Liver (tissue), 9 donors: ENCODE data around the gene PMIS2. TPM values are rescaled to one million over a fixed set of nuclear protein-coding genes. Genes with fewer than 3 reads are reported as not detected.

Experiments
- DNase-seq: peaks from one replicate; pipeline ENCODE4 v3.0.0-alpha.2; 2017; ENCODE audit warnings: low spot score
- H3K27ac ChIP-seq, 2 donors: one replicate each; pipeline ENCODE4 v1.7.0; 2013; ENCODE audit warnings: inconsistent platforms in 2 of 2, low read length in 2 of 2, control low read depth in 1 of 2, low read depth in 1 of 2, mild to moderate bottlenecking in 1 of 2
- H3K27me3 ChIP-seq, 4 donors: one replicate each; pipeline versions ENCODE4 v1.6.1 to v1.7.0; 2013; ENCODE audit warnings: low read length in 3 of 4, inconsistent platforms in 1 of 4, mild to moderate bottlenecking in 1 of 4, moderate library complexity in 1 of 4; ENCODE audit not compliant: control insufficient read depth in 4 of 4, insufficient read depth in 4 of 4
- H3K36me3 ChIP-seq, 4 donors: one replicate each; pipeline versions ENCODE4 v1.6.1 to v1.7.0; 2013; ENCODE audit warnings: low read length in 3 of 4, mild to moderate bottlenecking in 3 of 4, low read depth in 1 of 4, moderate library complexity in 1 of 4; ENCODE audit not compliant: control insufficient read depth in 4 of 4, insufficient read depth in 3 of 4
- H3K4me1 ChIP-seq, 4 donors: one replicate each; pipeline versions ENCODE4 v1.6.1 to v1.7.0; 2013; ENCODE audit warnings: low read length in 3 of 4, mild to moderate bottlenecking in 3 of 4, moderate library complexity in 1 of 4; ENCODE audit not compliant: control insufficient read depth in 4 of 4, insufficient read depth in 4 of 4
- H3K4me3 ChIP-seq, 3 donors: one replicate each; pipeline versions ENCODE4 v1.6.1 to v1.7.0; 2013; ENCODE audit warnings: low read length in 3 of 3, control low read depth in 1 of 3, low read depth in 1 of 3, mild to moderate bottlenecking in 1 of 3
- H3K9ac ChIP-seq, 2 donors: one replicate each; pipeline ENCODE4 v1.7.0; 2013; ENCODE audit warnings: low read length in 2 of 2, mild to moderate bottlenecking in 2 of 2, moderate library complexity in 2 of 2, control low read depth in 1 of 2, low read depth in 1 of 2
- H3K9me3 ChIP-seq, 4 donors: one replicate each; pipeline versions ENCODE4 v1.6.1 to v1.7.0; 2013; ENCODE audit warnings: low read length in 3 of 4; ENCODE audit not compliant: control insufficient read depth in 4 of 4
- EGR1 ChIP-seq, 2 donors: IDR thresholded peaks; 2 replicates each; pipeline ENCODE4 v1.6.1; 2016 to 2018; ENCODE audit warnings: antibody characterized with exemption in 2 of 2, low read depth in 2 of 2
- FOXA2 ChIP-seq: IDR thresholded peaks from 2 replicates; pipeline ENCODE4 v1.6.1; 2016; ENCODE audit warnings: antibody characterized with exemption
- GABPA ChIP-seq, 2 donors: IDR thresholded peaks in 1 of 2; conservative IDR thresholded peaks in 1 of 2; 2 replicates each; pipeline ENCODE4 v1.6.1; 2016; ENCODE audit warnings: antibody characterized with exemption in 2 of 2, mild to moderate bottlenecking in 1 of 2, moderate library complexity in 1 of 2
- JUND ChIP-seq, 2 donors: IDR thresholded peaks; 2 replicates each; pipeline ENCODE4 v1.6.1; 2016; ENCODE audit warnings: antibody characterized with exemption in 2 of 2
- NR2F2 ChIP-seq: IDR thresholded peaks from 2 replicates; pipeline ENCODE4 v1.6.1; 2016; ENCODE audit warnings: antibody characterized with exemption
- RAD21 ChIP-seq, 2 donors: IDR thresholded peaks; 2 replicates each; pipeline ENCODE4 v1.6.1; 2016; ENCODE audit warnings: antibody characterized with exemption in 2 of 2, mild to moderate bottlenecking in 2 of 2
- RXRA ChIP-seq, 2 donors: IDR thresholded peaks; 2 replicates each; pipeline ENCODE4 v1.6.1; 2017 to 2018; ENCODE audit warnings: antibody characterized with exemption in 2 of 2, mild to moderate bottlenecking in 1 of 2
- TAF1 ChIP-seq: conservative IDR thresholded peaks from 2 replicates; pipeline ENCODE4 v1.6.1; 2016; ENCODE audit warnings: antibody characterized with exemption, mild to moderate bottlenecking
- YY1 ChIP-seq: IDR thresholded peaks from 2 replicates; pipeline ENCODE4 v1.6.1; 2016; ENCODE audit warnings: antibody characterized with exemption, mild to moderate bottlenecking
- WGBS: extraction: QIAGEN DNeasy Blood & Tissue Kit; methylation state at CpG from one replicate; pipeline ENCODE4 v1.1.7; 2013; 5-methylcytosine and 5-hydroxymethylcytosine counted together
- polyA plus RNA-seq, 2 donors: library from polyadenylated mRNA; stranded (reverse) in 1 of 2; unstranded in 1 of 2; fragments of 200-250 nt in 1 of 2; fragments of >200 nt in 1 of 2; fragmentation: Nextera tagmentation in 1 of 2; extraction: Ambion mirVana in 1 of 2; gene quantifications; one replicate each; pipeline versions ENCODE4 v1.2.1 to v1.2.3, GENCODE V29; 2013 to 2015
- total RNA-seq, 2 donors: library from RNA; depleted of rRNA; stranded (reverse); fragments of >200 nt; gene quantifications; one replicate each; pipeline ENCODE4 v1.2.3, GENCODE V29; 2014
- TF ChIP-seq, protein P1 (sequence below): IDR thresholded peaks from 2 replicates; pipeline ENCODE4 v1.6.1; 2016; ENCODE audit warnings: antibody characterized with exemption
- TF ChIP-seq, protein P2 (sequence below): IDR thresholded peaks from 2 replicates; pipeline ENCODE4 v1.6.1; 2016; ENCODE audit warnings: antibody characterized with exemption
- TF ChIP-seq, protein P3 (sequence below): IDR thresholded peaks from 2 replicates; pipeline ENCODE4 v1.6.1; 2016; ENCODE audit warnings: antibody characterized with exemption, mild to moderate bottlenecking
- TF ChIP-seq, protein P4 (sequence below): fragments of 150-350 bp; IDR thresholded peaks from 2 replicates; pipeline ENCODE4 v1.5.1; 2017; ENCODE audit warnings: improper control_type of control experiment, low read depth, low read length; ENCODE audit not compliant: missing input control
- donor health status: healthy.
- donor health status: healthy.
- donor health status: healthy.
- donor health status: healthy.
- donor health status: healthy.

PMIS2 gene
- total and polyA plus RNA-seq, 4 donors: not detected

DNA sequence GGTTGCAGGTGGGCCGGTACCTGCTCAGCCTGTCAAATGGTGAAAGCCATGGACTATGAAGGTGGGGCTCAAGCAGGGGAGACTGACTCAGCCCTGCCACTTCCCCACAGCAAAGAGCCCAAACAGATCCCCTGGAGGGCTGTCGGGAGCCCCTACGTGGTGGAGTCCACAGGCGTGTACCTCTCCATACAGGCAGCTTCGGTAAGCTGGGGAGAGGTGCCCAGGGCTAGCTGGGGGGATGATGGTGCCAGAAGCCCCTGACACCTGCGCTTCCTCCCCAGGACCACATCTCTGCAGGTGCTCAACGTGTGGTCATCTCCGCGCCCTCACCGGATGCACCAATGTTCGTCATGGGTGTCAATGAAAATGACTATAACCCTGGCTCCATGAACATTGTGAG lies 43.8 kb upstream of the PMIS2 start:
- H3K4me1 ChIP-seq: peaks cover 0 to 20% (median 14%) of the 10 kb centered on the region in 4 donors
- TF ChIP-seq NR2F2: no peak
- TF ChIP-seq, protein P1, sequence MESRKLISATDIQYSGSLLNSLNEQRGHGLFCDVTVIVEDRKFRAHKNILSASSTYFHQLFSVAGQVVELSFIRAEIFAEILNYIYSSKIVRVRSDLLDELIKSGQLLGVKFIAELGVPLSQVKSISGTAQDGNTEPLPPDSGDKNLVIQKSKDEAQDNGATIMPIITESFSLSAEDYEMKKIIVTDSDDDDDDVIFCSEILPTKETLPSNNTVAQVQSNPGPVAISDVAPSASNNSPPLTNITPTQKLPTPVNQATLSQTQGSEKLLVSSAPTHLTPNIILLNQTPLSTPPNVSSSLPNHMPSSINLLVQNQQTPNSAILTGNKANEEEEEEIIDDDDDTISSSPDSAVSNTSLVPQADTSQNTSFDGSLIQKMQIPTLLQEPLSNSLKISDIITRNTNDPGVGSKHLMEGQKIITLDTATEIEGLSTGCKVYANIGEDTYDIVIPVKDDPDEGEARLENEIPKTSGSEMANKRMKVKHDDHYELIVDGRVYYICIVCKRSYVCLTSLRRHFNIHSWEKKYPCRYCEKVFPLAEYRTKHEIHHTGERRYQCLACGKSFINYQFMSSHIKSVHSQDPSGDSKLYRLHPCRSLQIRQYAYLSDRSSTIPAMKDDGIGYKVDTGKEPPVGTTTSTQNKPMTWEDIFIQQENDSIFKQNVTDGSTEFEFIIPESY: no peak
- no peak overlapping the region for H3K9ac ChIP-seq
- no peaks in the 10 kb centered on the region for H3K27me3 ChIP-seq
- H3K27ac ChIP-seq: no peak overlapping the region
- H3K4me3 ChIP-seq: no peak overlapping the region
- no peak for DNase-seq
- no peaks in the 10 kb centered on the region for H3K36me3 ChIP-seq
- WGBS: 96% methylated on average over 11 of the region's 11 CpGs
- H3K9me3 ChIP-seq: no peaks in the 10 kb centered on the region

DNA sequence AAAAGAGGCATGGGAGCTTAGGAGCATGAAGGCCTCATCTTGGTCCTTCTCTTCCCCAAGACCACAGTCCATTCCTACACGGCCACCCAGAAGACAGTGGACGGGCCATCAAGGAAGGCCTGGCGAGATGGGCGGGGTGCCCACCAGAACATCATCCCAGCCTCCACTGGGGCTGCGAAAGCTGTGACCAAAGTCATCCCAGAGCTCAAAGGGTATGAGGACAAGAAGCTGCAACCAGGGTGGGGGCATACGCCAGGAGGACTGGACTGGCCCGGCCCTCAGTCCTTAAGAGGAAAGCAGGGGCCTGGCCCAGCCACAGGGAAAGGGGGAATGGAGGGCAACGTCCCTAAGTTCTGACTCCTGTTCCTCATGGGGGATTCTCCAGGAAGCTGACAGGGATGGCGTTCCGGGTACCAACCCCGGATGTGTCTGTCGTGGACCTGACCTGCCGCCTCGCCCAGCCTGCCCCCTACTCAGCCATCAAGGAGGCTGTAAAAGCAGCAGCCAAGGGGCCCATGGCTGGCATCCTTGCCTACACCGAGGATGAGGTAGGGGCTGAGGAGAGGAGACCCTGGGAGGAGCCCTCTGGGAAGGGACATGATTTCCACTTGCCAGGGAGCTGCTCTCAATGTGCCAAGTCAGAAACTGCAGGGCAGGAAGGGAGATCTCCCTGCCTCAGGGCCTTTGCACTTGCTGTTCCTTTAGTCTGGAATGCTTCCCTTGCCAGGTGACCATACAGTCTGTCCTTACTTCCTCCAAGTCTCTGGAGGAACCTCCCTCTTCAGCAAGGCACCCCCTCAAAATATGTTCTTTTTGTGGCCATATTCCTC lies 42.5 kb upstream of the PMIS2 start:
- no peak overlapping the region for H3K9ac ChIP-seq
- no peaks in the 10 kb centered on the region for H3K27me3 ChIP-seq
- peaks cover 0 to 20% (median 14%) of the 10 kb centered on the region in 4 donors for H3K4me1 ChIP-seq
- no peak overlapping the region for H3K27ac ChIP-seq
- DNase-seq: no peak
- TF ChIP-seq, protein P2, sequence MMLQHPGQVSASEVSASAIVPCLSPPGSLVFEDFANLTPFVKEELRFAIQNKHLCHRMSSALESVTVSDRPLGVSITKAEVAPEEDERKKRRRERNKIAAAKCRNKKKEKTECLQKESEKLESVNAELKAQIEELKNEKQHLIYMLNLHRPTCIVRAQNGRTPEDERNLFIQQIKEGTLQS: no peak
- TF ChIP-seq JUND (IDR thresholded peaks at IDR 0.05) (no peak), GABPA (IDR thresholded peaks at IDR 0.05 in 1 of 2, conservative IDR thresholded peaks at IDR 0.05 in 1 of 2) (no peak), NR2F2 (no peak), EGR1 (IDR thresholded peaks at IDR 0.05; ENCODE audit: low read depth in 2 of 2) (no peak), FOXA2 (no peak), TAF1 (no peak), YY1 (no peak), RAD21 (IDR thresholded peaks at IDR 0.05) (no peak), RXRA (IDR thresholded peaks at IDR 0.05) (no peak)
- TF ChIP-seq, protein P3, sequence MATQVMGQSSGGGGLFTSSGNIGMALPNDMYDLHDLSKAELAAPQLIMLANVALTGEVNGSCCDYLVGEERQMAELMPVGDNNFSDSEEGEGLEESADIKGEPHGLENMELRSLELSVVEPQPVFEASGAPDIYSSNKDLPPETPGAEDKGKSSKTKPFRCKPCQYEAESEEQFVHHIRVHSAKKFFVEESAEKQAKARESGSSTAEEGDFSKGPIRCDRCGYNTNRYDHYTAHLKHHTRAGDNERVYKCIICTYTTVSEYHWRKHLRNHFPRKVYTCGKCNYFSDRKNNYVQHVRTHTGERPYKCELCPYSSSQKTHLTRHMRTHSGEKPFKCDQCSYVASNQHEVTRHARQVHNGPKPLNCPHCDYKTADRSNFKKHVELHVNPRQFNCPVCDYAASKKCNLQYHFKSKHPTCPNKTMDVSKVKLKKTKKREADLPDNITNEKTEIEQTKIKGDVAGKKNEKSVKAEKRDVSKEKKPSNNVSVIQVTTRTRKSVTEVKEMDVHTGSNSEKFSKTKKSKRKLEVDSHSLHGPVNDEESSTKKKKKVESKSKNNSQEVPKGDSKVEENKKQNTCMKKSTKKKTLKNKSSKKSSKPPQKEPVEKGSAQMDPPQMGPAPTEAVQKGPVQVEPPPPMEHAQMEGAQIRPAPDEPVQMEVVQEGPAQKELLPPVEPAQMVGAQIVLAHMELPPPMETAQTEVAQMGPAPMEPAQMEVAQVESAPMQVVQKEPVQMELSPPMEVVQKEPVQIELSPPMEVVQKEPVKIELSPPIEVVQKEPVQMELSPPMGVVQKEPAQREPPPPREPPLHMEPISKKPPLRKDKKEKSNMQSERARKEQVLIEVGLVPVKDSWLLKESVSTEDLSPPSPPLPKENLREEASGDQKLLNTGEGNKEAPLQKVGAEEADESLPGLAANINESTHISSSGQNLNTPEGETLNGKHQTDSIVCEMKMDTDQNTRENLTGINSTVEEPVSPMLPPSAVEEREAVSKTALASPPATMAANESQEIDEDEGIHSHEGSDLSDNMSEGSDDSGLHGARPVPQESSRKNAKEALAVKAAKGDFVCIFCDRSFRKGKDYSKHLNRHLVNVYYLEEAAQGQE: no peak
- TF ChIP-seq, protein P4, sequence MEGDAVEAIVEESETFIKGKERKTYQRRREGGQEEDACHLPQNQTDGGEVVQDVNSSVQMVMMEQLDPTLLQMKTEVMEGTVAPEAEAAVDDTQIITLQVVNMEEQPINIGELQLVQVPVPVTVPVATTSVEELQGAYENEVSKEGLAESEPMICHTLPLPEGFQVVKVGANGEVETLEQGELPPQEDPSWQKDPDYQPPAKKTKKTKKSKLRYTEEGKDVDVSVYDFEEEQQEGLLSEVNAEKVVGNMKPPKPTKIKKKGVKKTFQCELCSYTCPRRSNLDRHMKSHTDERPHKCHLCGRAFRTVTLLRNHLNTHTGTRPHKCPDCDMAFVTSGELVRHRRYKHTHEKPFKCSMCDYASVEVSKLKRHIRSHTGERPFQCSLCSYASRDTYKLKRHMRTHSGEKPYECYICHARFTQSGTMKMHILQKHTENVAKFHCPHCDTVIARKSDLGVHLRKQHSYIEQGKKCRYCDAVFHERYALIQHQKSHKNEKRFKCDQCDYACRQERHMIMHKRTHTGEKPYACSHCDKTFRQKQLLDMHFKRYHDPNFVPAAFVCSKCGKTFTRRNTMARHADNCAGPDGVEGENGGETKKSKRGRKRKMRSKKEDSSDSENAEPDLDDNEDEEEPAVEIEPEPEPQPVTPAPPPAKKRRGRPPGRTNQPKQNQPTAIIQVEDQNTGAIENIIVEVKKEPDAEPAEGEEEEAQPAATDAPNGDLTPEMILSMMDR: no peak
- H3K4me3 ChIP-seq: no peak overlapping the region
- H3K9me3 ChIP-seq: no peaks in the 10 kb centered on the region
- H3K36me3 ChIP-seq: no peaks in the 10 kb centered on the region
- WGBS: 97% methylated on average over 15 of the region's 15 CpGs
